T-cell (primary cell): ENCODE results near the gene PEX11G. TPM values are rescaled to one million over a fixed set of nuclear protein-coding genes. Genes with fewer than 3 reads are reported as not detected.

Experiments used
- ATAC-seq, 4 experiments: fragments of 200-7000 bp in 3 of 4; fragments of 150-1000 bp in 1 of 4; cut with Tn5 transposase; replicated peaks in 1 of 4; 1 replicate in 3 of 4; 2 replicates in 1 of 4; pipeline ENCODE4 v1.10.0; 2021; ENCODE audit warnings: moderate library complexity in 3 of 4, mild to moderate bottlenecking in 2 of 4, moderate number of reproducible peaks in 1 of 4
- CTCF ChIA-PET, 2 donors: fragments of 300-600 bp; sonication (Branson Sonifier 250); formaldehyde crosslinking; loops; one replicate each; lab custom pipeline; 2022; ENCODE audit warnings: antibody characterized with exemption in 2 of 2; lab: Charles Lee
- POLR2A ChIA-PET, 2 donors: fragments of 300-600 bp; sonication (Branson Sonifier 250); formaldehyde crosslinking; loops; one replicate each; lab custom pipeline; 2022; ENCODE audit warnings: antibody characterized with exemption in 2 of 2; lab: Charles Lee
- DNase-seq, 35 experiments: peaks; one replicate each; pipeline versions ENCODE4 v3.0.0 to v3.0.0-alpha.2; 2013 to 2023
- H3K27ac ChIP-seq: one replicate; pipeline ENCODE4 v1.5.1; 2013; ENCODE audit warnings: low read length
- H3K27me3 ChIP-seq, 2 experiments: replicated peaks in 1 of 2; 1 replicate in 1 of 2; 2 replicates in 1 of 2; pipeline versions ENCODE4 v1.6.1 to v1.7.0; 2013; ENCODE audit warnings: low read length in 1 of 2, mixed read lengths in 1 of 2; ENCODE audit not compliant: control insufficient read depth in 2 of 2, insufficient read depth in 2 of 2; ENCODE audit errors: extremely low read depth in 1 of 2
- H3K36me3 ChIP-seq, 2 donors: 1 replicate in 1 of 2; 2 replicates in 1 of 2; pipeline versions ENCODE4 v1.6.1 to v1.7.0; 2013; ENCODE audit warnings: low read length in 1 of 2; ENCODE audit not compliant: control insufficient read depth in 2 of 2, insufficient read depth in 1 of 2; ENCODE audit errors: extremely low read depth in 1 of 2
- H3K4me1 ChIP-seq, 2 experiments: 1 replicate in 1 of 2; 2 replicates in 1 of 2; pipeline versions ENCODE4 v1.6.1 to v1.7.0; 2013; ENCODE audit warnings: low read length in 2 of 2, mixed read lengths in 1 of 2; ENCODE audit not compliant: insufficient read depth in 2 of 2, control insufficient read depth in 1 of 2; ENCODE audit errors: extremely low read depth in 1 of 2
- H3K4me3 ChIP-seq, 2 donors: 1 replicate in 1 of 2; 2 replicates in 1 of 2; pipeline versions ENCODE4 v1.5.1 to v1.7.0; 2013; ENCODE audit warnings: mild to moderate bottlenecking in 2 of 2, low read length in 1 of 2, moderate library complexity in 1 of 2; ENCODE audit not compliant: control insufficient read depth in 1 of 2; ENCODE audit errors: extremely low read depth in 1 of 2
- H3K9me3 ChIP-seq: 2 replicates; pipeline ENCODE4 v1.7.0; 2013
- H3K27ac Mint-ChIP-seq, 2 donors: one replicate each; pipeline ENCODE4 v1.8.0; 2020 to 2021; ENCODE audit warnings: mild to moderate bottlenecking in 2 of 2, mixed read lengths in 2 of 2
- H3K27me3 Mint-ChIP-seq, 2 donors: one replicate each; pipeline ENCODE4 v1.8.0; 2021 to 2022; ENCODE audit warnings: mixed read lengths in 2 of 2
- H3K36me3 Mint-ChIP-seq: one replicate; pipeline ENCODE4 v1.8.0; 2021; ENCODE audit warnings: mixed read lengths
- H3K4me1 Mint-ChIP-seq, 3 donors: one replicate each; pipeline ENCODE4 v1.8.0; 2020 to 2022; ENCODE audit warnings: mixed read lengths in 3 of 3, mild to moderate bottlenecking in 1 of 3
- H3K4me3 Mint-ChIP-seq, 3 donors: one replicate each; pipeline ENCODE4 v1.8.0; 2020 to 2022; ENCODE audit warnings: mild to moderate bottlenecking in 3 of 3, mixed read lengths in 3 of 3, moderate library complexity in 3 of 3
- H3K9me3 Mint-ChIP-seq, 3 donors: one replicate each; pipeline ENCODE4 v1.8.0; 2020 to 2022; ENCODE audit warnings: mixed read lengths in 3 of 3
- WGBS: methylation state at CpG from one replicate; pipeline ENCODE4 v1.1.5; 2013; ENCODE audit warnings: missing lambda C conversion rate; ENCODE audit not compliant: insufficient coverage; 5-methylcytosine and 5-hydroxymethylcytosine counted together
- total RNA-seq, 35 experiments: library from RNA in 6 of 35; stranded (reverse) in 6 of 35; fragments of 120-200 nt in 1 of 35; gene quantifications; one replicate each; pipeline versions ENCODE4 v1.2.1 to v1.2.4 and lab custom pipeline; 2013 to 2026

Gene PEX11G
- total RNA-seq, 5 donors from 2014 or later (not counting 1 experiment from before 2014, with no cell fraction given), result 0.35 to 1.1 (median 0.67) TPM; not detected in 1

DNA sequence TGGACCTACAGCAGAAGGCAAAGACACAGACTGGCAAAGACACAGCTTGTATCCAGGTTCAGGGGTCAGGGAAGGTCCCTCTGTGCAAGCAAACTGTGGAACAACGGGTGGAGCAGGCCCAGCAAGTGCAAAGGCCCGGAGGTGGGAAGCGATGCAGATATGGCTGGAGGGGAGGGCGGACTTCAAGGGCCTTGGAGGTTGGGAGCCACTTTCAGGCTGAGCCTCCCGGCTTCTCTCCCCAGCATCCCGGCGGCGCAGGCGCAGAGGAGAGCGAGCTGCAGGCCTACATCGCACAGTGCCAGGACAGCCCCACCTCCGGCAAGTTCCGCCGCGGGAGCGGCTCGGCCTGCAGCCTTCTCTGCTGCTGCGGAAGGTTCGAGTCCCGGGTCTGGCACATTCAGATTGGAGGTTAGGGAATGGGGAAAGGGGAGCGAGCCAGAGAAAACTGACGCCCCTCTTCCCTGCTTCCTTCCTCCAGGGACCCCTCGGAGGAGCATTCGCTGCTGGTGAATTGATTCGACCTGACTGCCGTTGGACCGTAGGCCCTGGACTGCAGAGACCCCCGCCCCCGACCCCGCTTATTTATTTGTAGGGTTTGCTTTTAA lies 44.5 kb upstream of the PEX11G start:
- ATAC-seq, result no peak
- Histone ChIP-seq H3K9me3 (no peaks in the 10 kb centered on the region), H3K27ac (no peak overlapping the region), H3K36me3 (peaks cover 3 to 6% of the 10 kb centered on the region in 2 donors), H3K4me3 (peak overlapping the region; percentile 58 to 96), H3K4me1 (peaks cover 9 to 32% of the 10 kb centered on the region in 2 experiments), H3K27me3 (no peaks in the 10 kb centered on the region)
- ChIA-PET POLR2A (no interaction called here), CTCF (no interaction called here)
- DNase-seq, result no peak
- Mint-ChIP-seq H3K4me1 (peaks cover 13 to 22% (median 21%) of the 10 kb centered on the region in 3 donors), H3K27me3 (no peaks in the 10 kb centered on the region), H3K27ac (peak overlapping the region; percentile 52 to 64), H3K9me3 (no peaks in the 10 kb centered on the region), H3K4me3 (peak overlapping the region; percentile 90 to 97 (median 91)), H3K36me3 (peaks cover 9% of the 10 kb centered on the region)
- 67% methylated on average over 8 of the region's 30 CpGs for WGBS

DNA sequence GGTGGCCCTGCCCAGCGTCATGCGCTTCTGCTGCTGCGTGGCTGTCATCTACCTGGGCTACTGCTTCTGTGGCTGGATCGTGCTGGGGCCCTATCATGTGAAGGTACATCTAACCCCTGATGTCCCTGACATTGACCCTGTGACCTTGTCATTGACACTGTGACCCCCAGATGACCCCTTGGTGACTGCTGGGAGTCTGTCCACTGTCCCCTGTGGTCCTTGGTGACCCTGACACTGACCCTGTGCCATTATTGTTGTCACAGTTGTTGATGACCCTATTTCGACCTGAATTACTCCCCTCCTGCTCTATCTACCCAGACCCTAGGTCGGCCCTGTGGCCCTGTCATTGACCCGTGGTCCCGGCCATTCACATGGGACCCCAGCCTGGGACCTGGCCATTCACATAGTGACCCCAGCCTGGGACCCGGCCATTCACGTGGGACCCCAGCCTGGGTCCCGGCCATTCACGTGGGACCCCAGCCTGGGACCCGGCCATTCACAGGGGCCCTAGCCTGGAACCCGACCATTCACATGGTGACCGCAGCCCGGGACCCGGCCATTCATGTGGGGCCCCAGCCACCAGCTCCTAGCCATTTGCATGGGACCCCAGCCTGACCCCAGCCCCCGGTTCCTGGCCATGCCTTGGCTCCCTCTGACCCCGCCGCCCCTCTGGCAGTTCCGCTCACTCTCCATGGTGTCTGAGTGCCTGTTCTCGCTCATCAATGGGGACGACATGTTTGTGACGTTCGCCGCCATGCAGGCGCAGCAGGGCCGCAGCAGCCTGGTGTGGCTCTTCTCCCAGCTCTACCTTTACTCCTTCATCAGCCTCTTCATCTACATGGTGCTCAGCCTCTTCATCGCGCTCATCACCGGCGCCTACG lies 41.0 kb upstream of the PEX11G start:
- H3K27me3 ChIP-seq, result no peaks in the 10 kb centered on the region
- no peak overlapping the region for H3K4me3 ChIP-seq
- no peak overlapping the region for H3K27ac Mint-ChIP-seq
- H3K4me1 ChIP-seq, result peaks cover under 1 to 17% of the 10 kb centered on the region in 2 experiments
- no peak for ATAC-seq
- H3K36me3 ChIP-seq, result peaks cover 7 to 11% of the 10 kb centered on the region in 2 donors
- H3K27me3 Mint-ChIP-seq, result no peaks in the 10 kb centered on the region
- H3K36me3 Mint-ChIP-seq, result peaks cover 12% of the 10 kb centered on the region
- ChIA-PET POLR2A (interaction anchor here in 1 of 2 donors (0.5 kb wide), 1 partner anchor 63 kb away, joined by 4 read pairs; no protein-coding TSS in a partner anchor), CTCF (no interaction called here)
- H3K9me3 ChIP-seq, result no peaks in the 10 kb centered on the region
- no peak overlapping the region for H3K4me3 Mint-ChIP-seq
- peaks cover 0 to 7% (median 5%) of the 10 kb centered on the region in 3 donors for H3K4me1 Mint-ChIP-seq
- WGBS, result 95% methylated on average over 32 of the region's 33 CpGs
- no peak for DNase-seq
- no peak overlapping the region for H3K27ac ChIP-seq
- H3K9me3 Mint-ChIP-seq, result no peaks in the 10 kb centered on the region

DNA sequence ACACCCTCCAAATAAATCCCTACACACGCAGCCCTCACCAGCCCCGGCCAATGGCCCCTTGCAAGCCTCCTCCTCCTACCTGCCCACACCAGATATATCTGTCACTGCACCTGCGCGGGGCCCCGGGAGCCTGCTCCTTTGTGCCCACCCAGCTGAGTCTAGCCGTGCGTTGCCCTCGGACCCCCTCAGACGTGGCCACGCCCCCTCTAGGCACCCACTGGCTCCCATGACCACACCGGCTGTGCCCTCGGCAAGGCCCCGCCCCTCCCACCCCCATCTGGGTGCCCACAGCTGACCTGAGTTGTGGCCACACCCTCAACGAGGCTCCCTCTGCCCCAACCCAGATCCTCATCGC lies 40.4 kb upstream of the PEX11G start:
- Histone ChIP-seq H3K4me3 (no peak overlapping the region), H3K27ac (no peak overlapping the region), H3K36me3 (peaks cover 7 to 11% of the 10 kb centered on the region in 2 donors), H3K4me1 (peaks cover 0 to 10% of the 10 kb centered on the region in 2 experiments), H3K9me3 (no peaks in the 10 kb centered on the region), H3K27me3 (no peaks in the 10 kb centered on the region)
- POLR2A ChIA-PET, result no interaction called here
- ATAC-seq, result no peak
- WGBS, result 90% methylated on average over 15 of the region's 15 CpGs
- Mint-ChIP-seq H3K9me3 (no peaks in the 10 kb centered on the region), H3K27ac (no peak overlapping the region), H3K27me3 (no peaks in the 10 kb centered on the region), H3K36me3 (peaks cover 12% of the 10 kb centered on the region), H3K4me3 (no peak overlapping the region), H3K4me1 (peaks cover 0 to 7% (median 5%) of the 10 kb centered on the region in 3 donors)
- CTCF ChIA-PET, result no interaction called here
- no peak for DNase-seq

DNA sequence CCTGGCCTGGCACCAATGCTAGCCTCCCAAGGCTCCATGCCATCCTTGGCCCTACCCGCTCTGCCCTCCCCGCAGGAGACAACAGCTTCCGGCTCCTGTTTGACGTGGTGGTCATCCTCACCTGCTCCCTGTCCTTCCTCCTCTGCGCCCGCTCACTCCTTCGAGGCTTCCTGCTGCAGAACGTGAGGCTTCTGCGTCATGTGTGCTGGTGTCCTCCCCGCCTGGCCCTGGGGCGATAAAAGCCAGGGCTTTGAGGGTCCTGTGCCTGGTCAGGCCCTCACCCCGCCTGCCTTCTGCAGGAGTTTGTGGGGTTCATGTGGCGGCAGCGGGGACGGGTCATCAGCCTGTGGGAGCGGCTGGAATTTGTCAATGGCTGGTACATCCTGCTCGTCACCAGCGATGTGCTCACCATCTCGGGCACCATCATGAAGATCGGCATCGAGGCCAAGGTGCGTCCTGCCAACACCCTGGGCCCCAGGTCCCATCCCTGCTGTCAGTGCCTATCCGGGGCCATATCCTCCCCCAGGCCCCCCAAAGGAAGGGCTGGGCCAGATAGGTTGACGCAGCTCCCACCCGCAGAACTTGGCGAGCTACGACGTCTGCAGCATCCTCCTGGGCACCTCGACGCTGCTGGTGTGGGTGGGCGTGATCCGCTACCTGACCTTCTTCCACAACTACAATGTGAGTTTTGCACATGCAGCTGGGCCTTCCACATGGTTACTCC lies 39.8 kb upstream of the PEX11G start:
- Mint-ChIP-seq H3K27me3 (no peaks in the 10 kb centered on the region), H3K27ac (no peak overlapping the region), H3K36me3 (peaks cover 12% of the 10 kb centered on the region), H3K4me3 (no peak overlapping the region), H3K9me3 (no peaks in the 10 kb centered on the region), H3K4me1 (peaks cover 0 to 5% (median 3%) of the 10 kb centered on the region in 3 donors)
- no peaks in the 10 kb centered on the region for H3K27me3 ChIP-seq
- peaks cover 0 to 8% of the 10 kb centered on the region in 2 experiments for H3K4me1 ChIP-seq
- 95% methylated on average over 32 of the region's 32 CpGs for WGBS
- H3K9me3 ChIP-seq, result no peaks in the 10 kb centered on the region
- ATAC-seq (no peak), DNase-seq (no peak)
- no peak overlapping the region for H3K27ac ChIP-seq
- H3K4me3 ChIP-seq, result no peak overlapping the region
- ChIA-PET POLR2A (no interaction called here), CTCF (no interaction called here)
- H3K36me3 ChIP-seq, result peaks cover 7 to 11% of the 10 kb centered on the region in 2 donors

DNA sequence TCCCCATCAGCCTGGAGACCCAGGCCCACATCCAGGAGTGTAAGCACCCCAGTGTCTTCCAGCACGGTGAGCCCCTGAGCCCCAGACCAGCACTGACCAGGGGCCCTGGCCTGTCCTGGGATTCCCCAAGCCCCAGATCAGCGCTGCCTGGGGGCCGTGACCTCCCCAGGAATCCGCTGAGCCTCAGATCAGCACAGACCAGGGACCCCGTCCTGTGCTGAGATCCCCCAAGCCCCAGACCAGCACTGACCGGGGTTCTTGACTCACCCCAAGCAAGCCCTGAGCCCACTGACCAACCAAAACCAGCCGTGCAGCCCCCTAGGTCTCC lies 39.3 kb upstream of the PEX11G start:
- Histone ChIP-seq H3K27ac (no peak overlapping the region), H3K9me3 (no peaks in the 10 kb centered on the region), H3K4me3 (no peak overlapping the region), H3K36me3 (peaks cover 7 to 11% of the 10 kb centered on the region in 2 donors), H3K27me3 (no peaks in the 10 kb centered on the region), H3K4me1 (peaks cover 4 to 8% of the 10 kb centered on the region in 2 experiments)
- no peak for ATAC-seq
- peaks cover 0 to 6% (median 6%) of the 10 kb centered on the region in 3 donors for H3K4me1 Mint-ChIP-seq
- H3K4me3 Mint-ChIP-seq, result no peak overlapping the region
- CTCF ChIA-PET, result no interaction called here
- H3K9me3 Mint-ChIP-seq, result no peaks in the 10 kb centered on the region
- 93% methylated on average over 6 of the region's 7 CpGs for WGBS
- H3K36me3 Mint-ChIP-seq, result peaks cover 12% of the 10 kb centered on the region
- no peak overlapping the region for H3K27ac Mint-ChIP-seq
- no peak for DNase-seq
- POLR2A ChIA-PET, result no interaction called here
- H3K27me3 Mint-ChIP-seq, result no peaks in the 10 kb centered on the region

DNA sequence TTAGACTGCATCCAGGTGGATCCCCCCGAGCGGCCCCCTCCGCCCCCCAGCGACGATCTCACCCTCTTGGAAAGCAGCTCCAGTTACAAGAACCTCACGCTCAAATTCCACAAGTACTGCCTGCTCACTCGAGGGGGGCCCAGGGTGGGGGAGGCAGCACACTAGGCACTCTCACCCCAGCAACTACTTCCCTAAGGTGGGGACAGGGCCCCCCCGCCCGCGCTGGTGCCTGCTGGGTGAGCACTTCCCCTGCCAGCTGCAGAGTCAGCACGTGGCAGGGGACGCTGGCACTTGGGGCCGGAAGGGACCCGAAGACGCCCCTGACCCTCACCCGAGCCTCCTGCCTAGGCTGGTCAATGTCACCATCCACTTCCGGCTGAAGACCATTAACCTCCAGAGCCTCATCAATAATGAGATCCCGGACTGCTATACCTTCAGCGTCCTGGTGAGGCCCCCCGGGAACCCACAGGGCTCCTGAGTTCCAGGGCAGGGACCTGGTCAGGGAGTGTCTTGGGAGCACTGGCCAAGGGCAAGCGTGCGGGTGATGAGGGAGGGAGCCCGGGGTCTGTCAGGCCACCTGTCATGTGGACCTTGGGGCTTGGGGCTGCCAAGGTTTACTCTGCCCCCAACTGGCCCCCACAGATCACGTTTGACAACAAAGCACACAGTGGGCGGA lies 38.8 kb upstream of the PEX11G start:
- ChIA-PET CTCF (no interaction called here), POLR2A (interaction anchor here in 1 of 2 donors (0.6 kb wide), 1 partner anchor 20 kb away, joined by 4 read pairs; no protein-coding TSS in a partner anchor)
- H3K4me1 Mint-ChIP-seq, result peaks cover 0 to 6% (median 6%) of the 10 kb centered on the region in 3 donors
- peaks cover 12% of the 10 kb centered on the region for H3K36me3 Mint-ChIP-seq
- 80% methylated on average over 13 of the region's 25 CpGs for WGBS
- Histone ChIP-seq H3K27me3 (peaks cover 0 to 3% of the 10 kb centered on the region in 2 experiments), H3K9me3 (no peaks in the 10 kb centered on the region), H3K27ac (no peak overlapping the region), H3K36me3 (peaks cover 7 to 11% of the 10 kb centered on the region in 2 donors), H3K4me3 (no peak overlapping the region), H3K4me1 (peaks cover 8 to 12% of the 10 kb centered on the region in 2 experiments)
- H3K4me3 Mint-ChIP-seq, result no peak overlapping the region
- no peaks in the 10 kb centered on the region for H3K9me3 Mint-ChIP-seq
- ATAC-seq, result no peak
- no peak overlapping the region for H3K27ac Mint-ChIP-seq
- DNase-seq, result no peak
- H3K27me3 Mint-ChIP-seq, result no peaks in the 10 kb centered on the region
